ENCODE results near the gene HDAC4. TPM values are rescaled to one million over a fixed set of nuclear protein-coding genes. Genes with fewer than 3 reads are reported as not detected.

The HDAC4 gene
- total and polyA plus RNA-seq, 2 donors (not counting 1 experiment from before 2014, with no cell fraction given): 13.5 to 46.0 TPM

DNA sequence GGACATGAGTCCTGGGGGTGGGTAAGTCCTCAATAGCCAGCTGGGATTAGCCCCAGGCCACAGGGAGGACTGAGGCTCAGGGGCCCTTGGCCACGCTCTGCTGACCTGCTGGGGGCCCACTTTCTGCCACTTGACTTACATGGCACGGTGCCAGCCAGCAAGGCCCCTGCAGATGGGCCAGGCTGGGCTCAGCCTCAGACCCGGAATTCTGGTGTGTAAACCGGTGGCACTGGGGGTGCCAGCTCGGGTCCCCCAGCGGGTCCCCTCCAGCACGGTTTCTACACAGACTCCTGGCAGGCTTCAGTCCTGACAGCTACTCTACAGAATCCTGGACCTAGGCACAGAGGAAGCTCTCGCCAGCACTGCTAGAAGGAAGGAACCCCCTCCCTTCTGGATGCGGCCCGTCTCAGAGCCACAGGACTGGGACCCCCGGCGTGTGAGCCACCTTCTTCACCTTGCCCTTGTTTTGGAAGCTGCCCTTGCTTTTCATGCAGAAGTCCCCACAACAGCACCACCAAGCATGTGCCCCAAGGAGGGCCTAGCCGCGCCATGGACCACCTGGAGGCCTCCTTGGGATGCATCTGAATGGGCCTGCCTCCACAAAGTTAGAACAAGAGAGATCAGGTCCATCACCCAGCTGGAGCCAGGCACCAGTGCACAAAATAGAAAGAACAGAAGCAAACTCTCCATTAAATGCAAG, 8.0 kb downstream of the HDAC4 start:
- H3K4me1 Mint-ChIP-seq: peaks cover 6% of the 10 kb centered on the region
- Histone ChIP-seq H4K20me1 (ENCODE audit: control insufficient read depth, insufficient read depth, low read length, poor library complexity, severe bottlenecking) (peaks cover 35% of the 10 kb centered on the region), H3K27ac (ENCODE audit: low read length in 2 of 2) (no peak overlapping the region), H3K4me1 (ENCODE audit: control insufficient read depth in 2 of 2, insufficient read depth in 2 of 2, low read length in 2 of 2) (no peaks in the 10 kb centered on the region), H3K9me3 (ENCODE audit: control extremely low read depth in 1 of 3, control insufficient read depth in 2 of 3, insufficient read depth in 1 of 3, low read length in 2 of 3) (peaks cover 0 to 7% (median 0%) of the 10 kb centered on the region in 3 donors), H3K4me2 (replicated peaks; ENCODE audit: low read depth, low read length, poor library complexity, severe bottlenecking) (no peak overlapping the region), H3K36me3 (replicated peaks in 1 of 2; ENCODE audit: control extremely low read depth in 1 of 2, control insufficient read depth in 1 of 2, extremely low read depth in 1 of 2, insufficient read depth in 2 of 2, low read length in 1 of 2) (peaks cover 0 to 2% of the 10 kb centered on the region in 2 experiments), H3K27me3 (replicated peaks in 1 of 4; ENCODE audit: control extremely low read depth in 1 of 4, control insufficient read depth in 3 of 4, insufficient read depth in 4 of 4, low read length in 3 of 4) (no peaks in the 10 kb centered on the region), H3K9ac (ENCODE audit: low read length) (no peak overlapping the region), H3K79me2 (ENCODE audit: control insufficient read depth, insufficient read depth, low read length) (peaks cover 90% of the 10 kb centered on the region), H3K4me3 (ENCODE audit: control extremely low read depth in 1 of 5, extremely low read depth in 1 of 5, insufficient read depth in 1 of 5, low read depth in 2 of 5, low read length in 4 of 5) (no peak overlapping the region), H2AFZ (ENCODE audit: insufficient read depth, low read depth, low read length, poor library complexity, severe bottlenecking) (no peak overlapping the region)
- over 99% methylated on average over 11 of the region's 14 CpGs for WGBS (ENCODE audit: insufficient coverage)
- TF ChIP-seq EZH2 (IDR thresholded peaks at IDR 0.05; ENCODE audit: borderline replicate concordance, insufficient read depth, low read depth, low read length, poor library complexity, severe bottlenecking): no peak
- TF ChIP-seq, protein P1, sequence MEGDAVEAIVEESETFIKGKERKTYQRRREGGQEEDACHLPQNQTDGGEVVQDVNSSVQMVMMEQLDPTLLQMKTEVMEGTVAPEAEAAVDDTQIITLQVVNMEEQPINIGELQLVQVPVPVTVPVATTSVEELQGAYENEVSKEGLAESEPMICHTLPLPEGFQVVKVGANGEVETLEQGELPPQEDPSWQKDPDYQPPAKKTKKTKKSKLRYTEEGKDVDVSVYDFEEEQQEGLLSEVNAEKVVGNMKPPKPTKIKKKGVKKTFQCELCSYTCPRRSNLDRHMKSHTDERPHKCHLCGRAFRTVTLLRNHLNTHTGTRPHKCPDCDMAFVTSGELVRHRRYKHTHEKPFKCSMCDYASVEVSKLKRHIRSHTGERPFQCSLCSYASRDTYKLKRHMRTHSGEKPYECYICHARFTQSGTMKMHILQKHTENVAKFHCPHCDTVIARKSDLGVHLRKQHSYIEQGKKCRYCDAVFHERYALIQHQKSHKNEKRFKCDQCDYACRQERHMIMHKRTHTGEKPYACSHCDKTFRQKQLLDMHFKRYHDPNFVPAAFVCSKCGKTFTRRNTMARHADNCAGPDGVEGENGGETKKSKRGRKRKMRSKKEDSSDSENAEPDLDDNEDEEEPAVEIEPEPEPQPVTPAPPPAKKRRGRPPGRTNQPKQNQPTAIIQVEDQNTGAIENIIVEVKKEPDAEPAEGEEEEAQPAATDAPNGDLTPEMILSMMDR (IDR thresholded peaks at IDR 0.05): no peak
- ATAC-seq (ENCODE audit: low read depth) (no peak), DNase-seq (no peak)
- intact Hi-C loops (cut with micrococcal nuclease): no loop called here
- no peak overlapping the region for H3K4me3 Mint-ChIP-seq
- H3K9me3 Mint-ChIP-seq (ENCODE audit: insufficient read depth): peaks cover 2% of the 10 kb centered on the region
- H3K27ac Mint-ChIP-seq: no peak overlapping the region
- no peaks in the 10 kb centered on the region for H3K27me3 Mint-ChIP-seq
- ChIA-PET POLR2A (no interaction called here), CTCF (no interaction called here)

GRCh38 chr2:239392072-239392357, 8.8 kb downstream of the HDAC4 start:
- Histone ChIP-seq H4K20me1 (ENCODE audit: control insufficient read depth, insufficient read depth, low read length, poor library complexity, severe bottlenecking) (peaks cover 30% of the 10 kb centered on the region), H3K9ac (ENCODE audit: low read length) (no peak overlapping the region), H3K27me3 (replicated peaks in 1 of 4; ENCODE audit: control extremely low read depth in 1 of 4, control insufficient read depth in 3 of 4, insufficient read depth in 4 of 4, low read length in 3 of 4) (no peaks in the 10 kb centered on the region), H3K27ac (ENCODE audit: low read length in 2 of 2) (no peak overlapping the region), H3K4me1 (ENCODE audit: control insufficient read depth in 2 of 2, insufficient read depth in 2 of 2, low read length in 2 of 2) (no peaks in the 10 kb centered on the region), H3K36me3 (replicated peaks in 1 of 2; ENCODE audit: control extremely low read depth in 1 of 2, control insufficient read depth in 1 of 2, extremely low read depth in 1 of 2, insufficient read depth in 2 of 2, low read length in 1 of 2) (peaks cover 0 to 2% of the 10 kb centered on the region in 2 experiments), H3K4me2 (replicated peaks; ENCODE audit: low read depth, low read length, poor library complexity, severe bottlenecking) (no peak overlapping the region), H2AFZ (ENCODE audit: insufficient read depth, low read depth, low read length, poor library complexity, severe bottlenecking) (no peak overlapping the region), H3K79me2 (ENCODE audit: control insufficient read depth, insufficient read depth, low read length) (peaks cover 89% of the 10 kb centered on the region), H3K4me3 (ENCODE audit: control extremely low read depth in 1 of 5, extremely low read depth in 1 of 5, insufficient read depth in 1 of 5, low read depth in 2 of 5, low read length in 4 of 5) (no peak overlapping the region), H3K9me3 (ENCODE audit: control extremely low read depth in 1 of 3, control insufficient read depth in 2 of 3, insufficient read depth in 1 of 3, low read length in 2 of 3) (peaks cover 0 to 7% (median 0%) of the 10 kb centered on the region in 3 donors)
- peaks cover 2% of the 10 kb centered on the region for H3K9me3 Mint-ChIP-seq (ENCODE audit: insufficient read depth)
- ATAC-seq (ENCODE audit: low read depth): no peak
- WGBS (ENCODE audit: insufficient coverage): 96% methylated on average over 12 of the region's 12 CpGs
- H3K27me3 Mint-ChIP-seq: no peaks in the 10 kb centered on the region
- ChIA-PET CTCF (interaction anchor here (0.8 kb wide), 1 partner anchor 124 kb away, joined by 4 read pairs; no protein-coding TSS in a partner anchor), POLR2A (no interaction called here)
- intact Hi-C loops (cut with micrococcal nuclease): no loop called here
- no peak overlapping the region for H3K27ac Mint-ChIP-seq
- no peak for DNase-seq
- TF ChIP-seq EZH2 (IDR thresholded peaks at IDR 0.05; ENCODE audit: borderline replicate concordance, insufficient read depth, low read depth, low read length, poor library complexity, severe bottlenecking): no peak
- TF ChIP-seq, protein P1 (IDR thresholded peaks at IDR 0.05): no peak
- peaks cover under 1% of the 10 kb centered on the region for H3K4me1 Mint-ChIP-seq
- H3K4me3 Mint-ChIP-seq: no peak overlapping the region
